ENCODE data around the gene DXO. TPM values are rescaled to one million over a fixed set of nuclear protein-coding genes. Genes with fewer than 3 reads are reported as not detected.

DXO gene
- total and polyA plus RNA-seq, 2 of the 4 experiments (the other 2 are of a cell fraction): 9.3 to 21.4 TPM

GRCh38 chr6:31971279-31971992 lies 502 bp downstream of the DXO start:
- dilution Hi-C loops (cut with HindIII; ENCODE audit: low sequenced_read_pairs, unreplicated experiment) (no loop called here), in situ Hi-C loops (cut with MboI; ENCODE audit: low sequenced_read_pairs) (loop anchor here (10.0 kb wide), 2 partner anchors 143 to 203 kb away; partner anchors contain the start of genes AGPAT1 and RNF5), intact Hi-C loops (cut with micrococcal nuclease) (no loop called here)
- Histone ChIP-seq H3K9me1 (ENCODE audit: insufficient read depth, low read length) (peaks cover 6% of the 10 kb centered on the region; the same call in 1 of the 2 replicates), H4K91ac (ENCODE audit: insufficient read depth, low read depth, low read length) (peak overlapping the region; percentile 97), H2AK9ac (replicated peaks; ENCODE audit: low read depth, low read length, poor library complexity) (peak overlapping the region; percentile 85), H3K18ac (ENCODE audit: low read depth, low read length) (peak overlapping the region; percentile 4), H3K27ac (ENCODE audit: insufficient read depth, low read length) (peak overlapping the region; percentile 93), H3K4me3 (ENCODE audit: insufficient read depth, low read depth, low read length) (peak overlapping the region; percentile 60), H3K36me3 (ENCODE audit: control insufficient read depth, insufficient read depth, low read length) (peaks cover 39% of the 10 kb centered on the region), H3K4me1 (ENCODE audit: control insufficient read depth, insufficient read depth, low read length) (peaks cover 11% of the 10 kb centered on the region), H3K27me3 (ENCODE audit: control insufficient read depth, insufficient read depth, low read length) (no peaks in the 10 kb centered on the region), H2BK15ac (ENCODE audit: low read depth, low read length) (peak overlapping the region; percentile 13; the same call in 2 of the 3 replicates), H3K79me1 (ENCODE audit: low read depth in 1 of 2, low read length in 2 of 2) (peaks cover 19 to 52% of the 10 kb centered on the region in 2 experiments), H4K8ac (ENCODE audit: low read depth in 2 of 2, low read length in 2 of 2) (peak overlapping the region; percentile 98 to 99), H2AFZ (replicated peaks; ENCODE audit: low read length, poor library complexity) (peak overlapping the region; percentile 98), H4K20me1 (ENCODE audit: insufficient read depth, low read length) (no peaks in the 10 kb centered on the region), H2BK20ac (ENCODE audit: low read depth, low read length) (peak overlapping the region; percentile 3; the same call in 1 of the 2 replicates), H3K56ac (ENCODE audit: extremely low read depth, insufficient read depth, low read length) (peak overlapping the region; percentile 83), H3K4me2 (ENCODE audit: low read depth, low read length) (peak overlapping the region; percentile 61), H4K5ac (ENCODE audit: low read depth, low read length) (peak overlapping the region; percentile 67), H2BK120ac (ENCODE audit: low read depth, low read length) (peak overlapping the region; percentile 79), H3K14ac (replicated peaks; ENCODE audit: low read depth, low read length) (peak overlapping the region; percentile 74), H3K9me3 (ENCODE audit: control insufficient read depth, insufficient read depth, low read length) (no peaks in the 10 kb centered on the region), H3K23ac (ENCODE audit: low read depth, low read length) (peak overlapping the region; percentile 80), H3K9ac (ENCODE audit: low read depth, low read length) (peak overlapping the region; percentile 90), H2AK5ac (ENCODE audit: low read depth, low read length) (peak overlapping the region; percentile 66), H2BK5ac (ENCODE audit: low read depth, low read length, poor library complexity, severe bottlenecking) (peak overlapping the region; percentile 77), H3K4ac (ENCODE audit: low read depth, low read length) (peak overlapping the region; percentile 93)
- ChIA-PET POLR2A (ENCODE audit: unreplicated experiment) (interaction anchor here (0.7 to 1.8 kb wide), 3 partner anchors 12 to 70 kb away, joined by 3 to 10 read pairs (median 3); partner anchors contain the start of genes NELFE, SKIC2 and ZBTB12), CTCF (no interaction called here)
- 54% methylated on average over 12 of the region's 29 CpGs; no CpG with 5 or more reads in 1 of the 2 experiments for WGBS, 2 experiments (ENCODE audit: extremely low coverage in 2 of 2, insufficient read length in 1 of 2)
- ATAC-seq (ENCODE audit: low read depth) (no peak; the same call in none of the 2 replicates), DNase-seq (no peak)
- no peak for TF ChIP-seq NFE2L2 (IDR thresholded peaks at IDR 0.05; ENCODE audit: low read depth, low read length)
- peak; percentile 59; the same call in 1 of the 2 replicates for TF ChIP-seq POLR2A (IDR thresholded peaks at IDR 0.05; ENCODE audit: low read depth, low read length)
- TF ChIP-seq RCOR1 (IDR thresholded peaks at IDR 0.05; ENCODE audit: insufficient replicate concordance, low read length): peak; percentile 55
- BruUV-seq (replicated peaks): TSS peak; percentile 76
